Kidney capillary endothelial cell (primary cell): ENCODE measurements around the gene GUCA1C.

Experiments used
- DNase-seq: peaks from one replicate; pipeline ENCODE4 v3.0.0-alpha.2; 2018; ENCODE audit warnings: low spot score

Gene GUCA1C

DNA sequence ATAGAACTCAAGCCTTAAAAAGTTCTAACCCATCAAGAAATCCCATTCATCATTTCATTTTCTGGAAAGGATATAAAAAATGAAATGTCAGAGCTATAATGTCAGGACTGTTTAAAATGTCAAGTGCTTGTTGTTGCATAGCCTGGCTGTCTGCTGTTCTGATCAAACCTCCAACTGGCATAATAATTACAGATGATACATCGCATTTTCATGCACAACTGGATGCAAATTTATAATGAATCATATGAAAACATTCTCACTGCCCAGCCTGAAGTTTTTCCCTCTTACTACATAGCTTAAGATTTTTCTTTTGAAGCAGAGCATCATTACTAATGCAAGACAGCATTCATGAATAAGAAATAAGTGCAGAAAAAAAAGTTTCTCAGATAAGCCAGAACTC lies 46.5 kb downstream of the GUCA1C start:
- DNase-seq, result no peak

DNA sequence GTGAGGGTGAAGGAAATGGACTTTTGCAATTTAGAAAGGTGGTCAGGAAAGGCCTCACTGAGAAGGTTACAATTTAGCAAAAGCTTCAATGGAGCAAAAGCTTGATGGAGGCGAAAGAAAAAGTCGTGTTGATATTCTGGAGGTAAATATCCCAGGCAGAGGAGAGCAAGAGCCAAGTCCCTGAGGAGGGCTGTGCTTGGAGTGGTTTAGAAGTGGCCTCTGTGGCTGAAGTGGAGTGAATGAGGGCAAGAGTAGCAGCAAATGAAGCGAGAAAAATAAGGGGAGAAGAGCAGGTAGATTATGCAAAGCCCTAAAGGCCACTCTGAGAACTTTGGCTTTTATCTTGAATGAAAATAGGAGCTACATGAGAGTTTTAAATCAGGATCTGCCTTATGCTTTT lies 54.1 kb downstream of the GUCA1C start:
- no peak for DNase-seq

DNA sequence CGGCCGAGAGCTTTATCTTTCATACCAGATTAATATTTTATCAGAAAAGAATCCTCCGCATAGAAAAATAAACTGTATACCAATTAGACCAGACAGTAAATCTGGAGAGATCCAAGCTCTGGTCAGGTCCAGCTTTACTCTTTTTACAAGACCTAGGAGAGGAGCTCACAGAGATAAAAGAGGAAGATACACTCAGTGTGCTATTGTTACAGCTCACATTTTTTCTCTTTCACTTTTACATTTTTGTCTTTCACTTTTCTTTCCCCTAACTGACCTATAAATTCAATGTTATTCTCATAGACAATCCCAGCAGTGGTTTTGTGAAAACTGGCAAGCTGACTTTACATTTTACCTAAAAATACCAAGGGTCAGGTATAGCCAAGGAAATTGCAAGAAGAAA lies 55.8 kb downstream of the GUCA1C start:
- DNase-seq, result no peak

DNA sequence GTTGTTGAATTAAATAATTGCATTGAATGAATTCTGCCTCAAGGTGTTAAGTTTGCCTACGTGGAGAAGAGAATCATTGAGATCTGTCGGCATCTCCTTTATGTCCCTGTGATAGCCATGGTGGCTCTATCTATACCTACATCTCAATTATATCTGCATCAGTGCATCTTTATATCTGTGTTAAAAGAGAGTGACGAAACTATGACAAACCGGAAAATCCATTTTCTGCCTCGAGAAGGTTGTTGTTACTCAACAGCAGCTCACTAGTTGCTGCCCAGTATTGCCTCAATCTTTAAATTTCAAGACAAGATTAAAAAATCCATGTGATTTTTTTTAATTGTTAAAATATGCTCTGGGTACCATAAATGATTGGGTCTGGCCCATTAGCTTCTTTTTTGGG lies 58.7 kb downstream of the GUCA1C start:
- no peak for DNase-seq

DNA sequence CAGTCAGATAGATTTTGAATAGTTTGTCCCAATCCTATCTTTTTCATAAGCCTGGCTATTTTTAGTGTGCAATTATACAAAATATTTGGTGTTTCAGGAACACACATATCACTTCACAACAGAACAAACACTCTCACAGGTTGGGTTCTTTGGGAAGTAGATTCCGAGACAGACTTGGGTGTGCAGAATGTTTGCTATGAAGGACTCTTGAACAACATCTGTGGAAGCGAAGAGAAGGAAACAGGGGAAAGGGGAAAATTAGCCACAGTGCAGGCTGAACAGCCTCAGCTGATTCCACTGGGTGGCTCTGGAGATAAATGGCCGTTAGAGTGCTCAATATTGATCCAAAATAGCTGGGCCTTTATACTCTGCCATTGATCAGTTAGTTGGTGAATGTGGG lies 61.8 kb downstream of the GUCA1C start:
- no peak for DNase-seq

DNA sequence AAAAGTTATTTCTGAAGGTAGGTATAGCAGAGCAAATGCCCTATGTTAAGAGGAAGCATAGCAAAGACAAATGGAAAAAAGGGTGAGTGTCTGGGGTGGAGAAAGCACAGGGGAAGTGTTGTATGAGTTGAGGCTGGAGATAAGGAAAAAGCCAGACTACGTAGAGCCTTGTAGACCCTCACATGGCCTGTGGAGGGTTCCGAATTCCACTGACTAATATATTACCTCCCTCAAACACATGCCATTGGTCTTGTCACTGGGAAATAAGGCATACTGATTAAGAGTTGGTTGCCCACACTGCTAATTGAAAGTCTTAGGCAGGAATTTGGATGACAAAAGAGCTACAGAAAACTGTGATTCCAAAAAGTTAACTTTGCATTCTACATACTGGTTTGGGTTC lies 65.9 kb downstream of the GUCA1C start:
- DNase-seq, result no peak

DNA sequence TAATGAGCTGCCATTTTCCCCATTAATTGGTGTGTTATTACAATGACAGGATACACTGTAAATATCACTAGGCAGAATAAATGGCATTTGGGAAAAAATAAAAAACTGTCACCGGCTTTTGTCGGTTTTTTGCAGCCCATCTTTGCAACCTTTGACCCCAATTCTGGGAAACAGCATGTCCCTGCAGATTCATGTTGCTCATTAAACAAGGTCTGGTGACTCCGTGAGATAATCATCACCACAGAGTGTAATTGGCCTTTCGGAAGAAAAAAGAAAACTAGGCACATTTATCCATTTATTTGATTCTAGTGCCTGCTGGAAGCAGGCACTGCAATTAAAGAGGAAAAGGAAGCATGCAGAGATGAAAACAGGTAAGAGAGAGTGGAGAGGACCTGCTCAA lies 66.6 kb downstream of the GUCA1C start:
- DNase-seq, result no peak

DNA sequence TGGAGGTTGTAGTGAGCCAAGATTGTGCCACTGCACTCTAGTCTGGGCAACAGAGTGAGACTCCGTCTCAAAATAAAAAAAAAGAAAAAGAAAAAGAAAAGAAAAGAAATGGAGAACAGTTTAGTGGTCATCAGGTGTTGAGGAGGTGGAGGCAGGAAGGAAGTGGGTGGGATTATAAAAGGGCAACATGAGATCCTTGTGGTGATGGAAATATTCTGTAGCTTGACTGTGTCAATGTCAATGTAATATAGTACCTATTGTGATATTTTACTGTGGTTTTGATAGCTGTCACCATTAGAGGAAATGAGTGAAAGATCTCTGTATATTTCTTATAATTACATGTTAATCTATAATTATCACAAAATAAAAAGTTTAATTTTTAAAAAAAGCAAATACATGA lies 70.3 kb downstream of the GUCA1C start:
- no peak for DNase-seq

DNA sequence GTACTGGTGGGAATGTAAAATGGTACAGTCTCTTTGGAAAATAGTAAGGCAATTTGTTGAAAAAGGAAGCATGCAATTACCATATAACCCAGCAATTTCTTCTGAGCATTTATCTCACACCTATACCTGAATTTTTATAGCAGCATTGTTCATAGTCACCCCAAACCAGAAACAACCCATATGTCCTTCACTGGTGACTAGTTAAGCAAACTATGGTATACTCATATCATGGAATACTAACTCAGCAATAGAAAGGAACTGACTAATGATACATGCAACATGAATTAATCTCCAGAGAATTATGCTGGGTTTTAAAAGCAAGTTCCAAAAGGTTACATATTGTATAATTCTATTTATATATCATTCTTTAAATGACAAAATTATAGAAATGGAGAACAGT lies 70.9 kb downstream of the GUCA1C start:
- no peak for DNase-seq

DNA sequence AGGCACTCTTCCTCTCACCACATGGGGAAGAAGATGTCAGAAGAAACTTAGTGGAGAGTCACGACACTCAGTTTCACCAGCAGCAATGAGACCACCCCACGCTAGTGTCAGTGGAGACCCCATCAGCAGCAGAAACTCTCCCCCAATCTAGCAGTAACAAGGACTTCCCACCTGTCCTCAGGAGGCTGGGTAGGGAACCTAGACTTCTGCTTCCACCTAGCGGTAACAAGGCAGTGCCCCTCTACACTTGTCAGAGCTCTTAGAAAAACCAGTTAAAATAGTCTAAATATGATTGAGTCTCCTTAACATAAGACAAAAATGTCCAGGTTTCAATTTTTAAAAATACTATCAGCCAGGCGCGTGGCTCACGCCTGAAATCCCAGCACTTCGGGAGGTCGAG lies 73.8 kb downstream of the GUCA1C start:
- no peak for DNase-seq

DNA sequence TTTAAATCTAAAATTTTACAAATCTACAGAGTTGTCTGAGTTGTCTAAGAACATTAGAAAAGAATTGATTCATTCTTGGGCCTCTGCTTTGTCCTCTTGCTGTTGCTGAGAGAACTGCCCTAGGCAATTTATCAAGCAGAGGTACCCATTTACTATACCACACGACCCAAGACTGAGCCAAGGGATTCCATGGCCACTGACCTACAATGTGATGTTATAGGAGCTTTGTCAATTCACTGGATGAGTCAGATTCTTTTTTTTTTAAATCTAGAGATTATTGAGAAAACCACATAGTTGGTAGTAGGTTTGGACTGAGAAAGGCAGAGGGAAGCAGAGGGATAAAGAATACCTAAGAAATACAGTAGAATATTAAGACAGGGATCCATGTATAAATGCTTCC lies 75.8 kb downstream of the GUCA1C start:
- DNase-seq, result no peak

DNA sequence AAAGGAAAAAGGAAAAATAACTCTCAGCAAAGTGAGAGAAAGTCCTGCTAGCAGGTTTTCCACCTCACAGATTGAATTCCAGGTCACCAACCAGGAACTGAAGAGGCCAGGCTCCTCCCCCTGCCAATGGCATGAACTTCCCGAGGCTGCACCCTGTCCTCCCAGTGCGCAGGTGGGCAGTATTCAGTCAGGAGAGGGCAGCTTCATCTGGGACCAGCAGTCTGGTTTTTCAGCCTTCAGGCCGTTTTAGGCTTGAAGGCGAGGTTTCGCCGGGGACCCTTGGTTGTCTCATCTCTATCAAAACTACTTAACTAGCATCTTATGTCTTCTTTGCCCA lies 89.9 kb downstream of the GUCA1C start:
- no peak for DNase-seq

DNA sequence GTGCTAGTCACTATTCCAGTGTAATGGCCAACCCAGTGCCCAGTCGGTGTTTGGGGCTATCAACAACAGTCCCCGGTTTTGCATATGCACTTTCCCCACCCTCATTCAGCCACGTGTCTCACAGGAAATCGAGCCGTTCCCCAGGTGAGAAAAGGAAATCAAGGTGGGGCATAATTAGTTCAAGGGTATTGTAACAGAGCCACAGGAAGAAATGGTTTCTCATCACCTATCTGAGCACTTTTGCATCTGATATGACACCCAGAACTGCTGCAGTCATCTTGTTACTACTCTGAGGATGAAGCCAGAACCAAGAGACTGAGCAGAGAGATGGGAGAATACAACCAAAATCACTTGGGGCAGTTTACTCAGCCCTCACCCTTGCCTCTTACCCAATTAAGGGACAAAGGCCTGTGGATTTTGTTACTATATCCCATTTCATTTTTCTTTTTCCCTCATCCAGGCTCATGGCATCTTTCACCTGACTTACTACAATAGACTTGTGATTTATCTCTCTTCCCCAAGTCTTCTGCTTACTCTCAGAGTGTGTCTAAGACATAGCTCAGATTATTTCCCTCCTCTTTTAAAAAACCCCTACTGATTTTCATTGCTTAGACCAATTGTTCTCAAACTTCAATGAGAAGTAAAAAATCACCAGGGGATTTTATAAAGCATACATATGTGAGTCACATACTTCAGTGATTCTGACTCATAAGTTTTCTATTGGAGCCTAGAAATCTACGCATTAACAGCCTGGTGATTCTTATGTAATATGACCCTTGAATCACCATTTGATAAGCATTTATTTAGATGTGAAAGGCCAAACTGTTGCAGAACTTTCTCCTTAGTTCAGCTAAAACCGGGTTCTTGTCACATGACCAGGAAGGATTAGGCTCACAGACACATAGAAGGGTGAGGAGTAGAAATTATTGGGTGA lies 90.5 kb downstream of the GUCA1C start:
- DNase-seq, result no peak

DNA sequence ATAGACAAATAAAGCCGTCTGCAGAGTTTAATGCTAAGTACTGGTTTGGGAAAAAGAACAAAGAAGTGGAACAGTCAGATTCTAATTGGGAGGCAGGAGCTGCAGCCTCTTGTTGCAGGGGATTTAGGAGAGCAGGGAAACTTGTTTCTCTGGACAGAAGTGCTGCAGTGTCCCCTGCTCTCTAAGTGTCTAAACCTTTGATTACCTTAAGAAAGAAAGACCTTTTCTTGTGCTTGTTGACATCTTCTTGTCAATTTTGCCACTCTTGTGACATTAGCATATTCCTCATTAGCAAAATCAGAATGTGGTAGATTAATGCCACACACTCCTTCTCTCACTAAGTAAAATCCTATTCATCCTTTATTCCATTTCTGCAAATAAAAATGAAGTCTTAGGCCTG lies 92.3 kb downstream of the GUCA1C start:
- DNase-seq, result no peak
